Fibroblast of lung (primary cell): Measurements from ENCODE around the gene ARHGAP10. TPM values are rescaled to one million over a fixed set of nuclear protein-coding genes. Genes with fewer than 3 reads are reported as not detected.

ENCODE experiments used
- DNase-seq, 2 donors: peaks; one replicate each; pipeline versions ENCODE4 v3.0.0 to v3.0.0-alpha.2; 2010; ENCODE audit warnings: low read depth in 2 of 2
- H2AFZ ChIP-seq: 2 replicates; pipeline ENCODE4 v1.5.1; 2012; ENCODE audit warnings: low read length, control low read depth, inconsistent platforms
- H3K27ac ChIP-seq: 2 replicates; pipeline ENCODE4 v1.5.1; 2011; ENCODE audit warnings: low read length, control low read depth; ENCODE audit not compliant: insufficient read depth
- H3K27me3 ChIP-seq: 2 replicates; pipeline ENCODE4 v1.5.1; 2011; ENCODE audit warnings: mild to moderate bottlenecking, low read length; ENCODE audit not compliant: control insufficient read depth, insufficient read depth
- H3K36me3 ChIP-seq: 2 replicates; pipeline ENCODE4 v1.5.1; 2011; ENCODE audit warnings: low read length; ENCODE audit not compliant: control insufficient read depth, insufficient read depth
- H3K4me1 ChIP-seq: 2 replicates; pipeline ENCODE4 v1.5.1; 2011; ENCODE audit warnings: low read length; ENCODE audit not compliant: control insufficient read depth, insufficient read depth; ENCODE audit errors: extremely low read depth
- H3K4me2 ChIP-seq: 2 replicates; pipeline ENCODE4 v1.5.1; 2011; ENCODE audit warnings: low read length, control low read depth; ENCODE audit not compliant: insufficient read depth; ENCODE audit errors: extremely low read depth
- H3K4me3 ChIP-seq, 4 experiments: fragments of 200-600 bp in 1 of 4; sonication (generic) in 1 of 4; replicated peaks in 1 of 4; 2 replicates each; pipeline ENCODE4 v1.5.1; 2011 to 2016; ENCODE audit warnings: low read length in 4 of 4, low read depth in 3 of 4, mild to moderate bottlenecking in 3 of 4, control low read depth in 2 of 4, inconsistent platforms in 1 of 4, mixed read lengths in 1 of 4; ENCODE audit not compliant: insufficient read depth in 1 of 4; ENCODE audit errors: control extremely low read depth in 1 of 4
- H3K79me2 ChIP-seq: 2 replicates; pipeline ENCODE4 v1.5.1; 2012; ENCODE audit warnings: mild to moderate bottlenecking, low read length, inconsistent platforms; ENCODE audit not compliant: control insufficient read depth, insufficient read depth
- H3K9ac ChIP-seq: 2 replicates; pipeline ENCODE4 v1.5.1; 2011; ENCODE audit warnings: mild to moderate bottlenecking, low read length, control low read depth; ENCODE audit not compliant: insufficient read depth
- H3K9me3 ChIP-seq: 2 replicates; pipeline ENCODE4 v1.5.1; 2012; ENCODE audit warnings: low read depth, low read length; ENCODE audit not compliant: control insufficient read depth, insufficient read depth
- H4K20me1 ChIP-seq: 2 replicates; pipeline ENCODE4 v1.5.1; 2011; ENCODE audit warnings: low read length; ENCODE audit not compliant: control insufficient read depth, insufficient read depth; ENCODE audit errors: extremely low read depth
- EZH2 ChIP-seq: IDR thresholded peaks from 2 replicates; pipeline ENCODE4 v1.5.1; 2012; ENCODE audit warnings: low read length, control low read depth, mild to moderate bottlenecking; ENCODE audit errors: missing control alignments
- polyA plus RNA-seq, 2 donors: library from polyadenylated mRNA; depleted of rRNA in 1 of 2; stranded (reverse) in 1 of 2; unstranded in 1 of 2; fragments of >200 nt; gene quantifications; 2 replicates each; pipeline ENCODE4 v1.2.1, GENCODE V29; 2011 to 2012; ENCODE audit warnings: missing spikeins in 1 of 2
- total RNA-seq: library from RNA; depleted of rRNA; stranded (reverse); fragments of >200 nt; gene quantifications from 2 replicates; pipeline ENCODE4 v1.2.1, GENCODE V29; 2014
- TF ChIP-seq, protein P1 (sequence below), 2 donors: IDR thresholded peaks in 1 of 2; conservative IDR thresholded peaks in 1 of 2; 1 replicate in 1 of 2; 2 replicates in 1 of 2; pipeline ENCODE4 v1.5.1; 2011 to 2012; ENCODE audit warnings: low read length in 2 of 2, control low read depth in 1 of 2, inconsistent platforms in 1 of 2, low read depth in 1 of 2, mild to moderate bottlenecking in 1 of 2

The ARHGAP10 gene
- total and polyA plus RNA-seq, 2 donors (not counting 1 experiment from before 2014, with no cell fraction given) = 21.6 to 35.8 TPM

DNA sequence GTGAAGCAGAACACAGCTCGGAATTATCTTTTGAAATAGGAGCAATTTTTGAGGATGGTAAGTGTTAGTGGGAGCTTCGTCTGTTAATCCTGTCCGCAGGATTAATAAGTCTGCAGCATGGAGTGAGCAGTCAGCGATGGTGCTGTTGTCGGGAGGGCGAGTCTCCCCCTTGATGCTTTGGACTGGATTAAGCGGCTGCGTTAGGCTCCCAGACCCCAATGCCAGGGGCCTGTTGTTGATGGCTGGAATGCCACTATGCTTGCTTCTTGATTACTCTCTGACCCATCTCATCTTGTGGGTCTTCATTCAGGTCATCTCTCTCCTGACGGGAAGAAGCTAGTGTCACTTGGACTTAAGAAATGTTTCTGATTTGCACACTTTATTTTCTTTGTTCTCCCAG lies 332.6 kb downstream of the ARHGAP10 start:
- H3K79me2 ChIP-seq = no peaks in the 10 kb centered on the region
- no peaks in the 10 kb centered on the region for H3K27me3 ChIP-seq
- no peak overlapping the region for H3K4me3 ChIP-seq
- no peak overlapping the region for H3K4me2 ChIP-seq
- H4K20me1 ChIP-seq = no peaks in the 10 kb centered on the region
- DNase-seq = no peak
- H3K9me3 ChIP-seq = no peaks in the 10 kb centered on the region
- H3K4me1 ChIP-seq = no peaks in the 10 kb centered on the region
- TF ChIP-seq, protein P1, sequence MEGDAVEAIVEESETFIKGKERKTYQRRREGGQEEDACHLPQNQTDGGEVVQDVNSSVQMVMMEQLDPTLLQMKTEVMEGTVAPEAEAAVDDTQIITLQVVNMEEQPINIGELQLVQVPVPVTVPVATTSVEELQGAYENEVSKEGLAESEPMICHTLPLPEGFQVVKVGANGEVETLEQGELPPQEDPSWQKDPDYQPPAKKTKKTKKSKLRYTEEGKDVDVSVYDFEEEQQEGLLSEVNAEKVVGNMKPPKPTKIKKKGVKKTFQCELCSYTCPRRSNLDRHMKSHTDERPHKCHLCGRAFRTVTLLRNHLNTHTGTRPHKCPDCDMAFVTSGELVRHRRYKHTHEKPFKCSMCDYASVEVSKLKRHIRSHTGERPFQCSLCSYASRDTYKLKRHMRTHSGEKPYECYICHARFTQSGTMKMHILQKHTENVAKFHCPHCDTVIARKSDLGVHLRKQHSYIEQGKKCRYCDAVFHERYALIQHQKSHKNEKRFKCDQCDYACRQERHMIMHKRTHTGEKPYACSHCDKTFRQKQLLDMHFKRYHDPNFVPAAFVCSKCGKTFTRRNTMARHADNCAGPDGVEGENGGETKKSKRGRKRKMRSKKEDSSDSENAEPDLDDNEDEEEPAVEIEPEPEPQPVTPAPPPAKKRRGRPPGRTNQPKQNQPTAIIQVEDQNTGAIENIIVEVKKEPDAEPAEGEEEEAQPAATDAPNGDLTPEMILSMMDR (conservative IDR thresholded peaks at IDR 0.05 in 1 of 2, IDR thresholded peaks at IDR 0.05 in 1 of 2; ENCODE audit: low read depth in 1 of 2, low read length in 2 of 2) = no peak
- TF ChIP-seq EZH2 = no peak
- peaks cover 3% of the 10 kb centered on the region for H3K36me3 ChIP-seq
- no peak overlapping the region for H2AFZ ChIP-seq
- H3K9ac ChIP-seq = no peak overlapping the region
- no peak overlapping the region for H3K27ac ChIP-seq

DNA sequence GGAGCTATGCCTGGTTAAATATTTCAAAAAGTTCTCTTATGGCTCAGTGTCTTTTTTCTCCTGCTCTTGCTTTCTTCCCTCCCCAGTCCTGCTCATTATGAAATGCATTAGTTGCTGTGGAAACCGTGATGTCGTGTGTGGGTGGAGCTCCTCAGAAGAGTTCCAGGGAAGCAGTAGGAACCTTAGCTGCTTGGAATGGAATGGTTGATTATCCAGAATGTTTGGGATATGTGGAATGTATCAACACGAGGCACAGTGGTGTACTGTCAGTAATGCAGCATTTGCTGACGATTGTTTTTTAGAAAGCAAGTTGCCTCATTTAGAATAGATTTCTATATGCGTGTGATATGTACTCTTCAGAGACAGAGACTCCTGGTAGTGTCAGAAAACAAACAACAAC lies 333.2 kb downstream of the ARHGAP10 start:
- Histone ChIP-seq H3K4me2 (no peak overlapping the region), H2AFZ (no peak overlapping the region), H3K4me3 (no peak overlapping the region), H3K4me1 (no peaks in the 10 kb centered on the region), H3K36me3 (peaks cover 3% of the 10 kb centered on the region), H3K9me3 (no peaks in the 10 kb centered on the region), H3K27ac (no peak overlapping the region), H3K9ac (no peak overlapping the region), H3K79me2 (no peaks in the 10 kb centered on the region), H4K20me1 (no peaks in the 10 kb centered on the region), H3K27me3 (no peaks in the 10 kb centered on the region)
- TF ChIP-seq, protein P1 (conservative IDR thresholded peaks at IDR 0.05 in 1 of 2, IDR thresholded peaks at IDR 0.05 in 1 of 2; ENCODE audit: low read depth in 1 of 2, low read length in 2 of 2) = no peak
- no peak for TF ChIP-seq EZH2
- peak; percentile 70 to 82 for DNase-seq

DNA sequence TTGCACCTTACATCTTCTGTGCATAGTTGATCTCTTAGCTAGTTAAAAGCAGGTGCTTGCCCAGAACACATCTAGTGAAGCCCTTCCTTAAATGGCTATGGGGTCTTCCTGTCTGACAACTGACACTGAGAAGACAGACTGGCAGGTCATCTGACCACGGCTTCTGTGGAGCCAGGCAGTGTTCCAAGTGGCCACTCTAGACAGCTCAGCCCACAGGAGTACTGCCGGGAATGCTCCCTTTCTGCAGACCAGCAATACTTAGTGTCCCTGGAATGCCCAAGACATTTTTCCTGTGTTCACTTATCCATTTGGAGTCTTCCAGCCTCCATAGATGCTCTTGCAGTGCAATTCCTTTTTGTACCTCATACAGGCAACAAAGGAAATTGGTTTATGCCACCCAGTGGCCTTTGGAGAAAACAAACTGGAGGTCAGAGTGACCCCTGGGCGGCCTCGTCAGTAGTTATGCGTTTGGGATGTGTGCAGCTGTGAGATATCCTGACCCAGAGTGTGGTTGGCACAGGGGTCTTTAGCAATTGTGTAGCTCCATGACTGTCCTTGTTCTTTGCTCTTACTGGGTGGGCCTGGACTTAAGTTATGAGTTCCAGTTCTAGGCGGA lies 335.5 kb downstream of the ARHGAP10 start:
- Histone ChIP-seq H3K27ac (no peak overlapping the region), H3K9ac (no peak overlapping the region), H3K4me3 (no peak overlapping the region), H3K36me3 (peaks cover 4% of the 10 kb centered on the region), H2AFZ (no peak overlapping the region), H3K9me3 (no peaks in the 10 kb centered on the region), H3K4me2 (no peak overlapping the region), H4K20me1 (no peaks in the 10 kb centered on the region), H3K4me1 (no peaks in the 10 kb centered on the region), H3K27me3 (no peaks in the 10 kb centered on the region), H3K79me2 (no peaks in the 10 kb centered on the region)
- DNase-seq = peak in 1 of 2 donors; percentile 50
- TF ChIP-seq, protein P1 (conservative IDR thresholded peaks at IDR 0.05 in 1 of 2, IDR thresholded peaks at IDR 0.05 in 1 of 2; ENCODE audit: low read depth in 1 of 2, low read length in 2 of 2) = no peak
- TF ChIP-seq EZH2 = no peak
